GM21515 (cell line): ENCODE results near the gene SUN1.
"Not testable (repeated sequence)": the region's sequence is repeated elsewhere in the genome, so short reads cannot be mapped to it uniquely, and the experiment has no call there.

ENCODE experiments used
- ATAC-seq: cut with Tn5 transposase; IDR thresholded peaks from one replicate; pipeline ENCODE4 v1.9.1; 2021; ENCODE audit not compliant: unreplicated experiment

Gene SUN1

DNA sequence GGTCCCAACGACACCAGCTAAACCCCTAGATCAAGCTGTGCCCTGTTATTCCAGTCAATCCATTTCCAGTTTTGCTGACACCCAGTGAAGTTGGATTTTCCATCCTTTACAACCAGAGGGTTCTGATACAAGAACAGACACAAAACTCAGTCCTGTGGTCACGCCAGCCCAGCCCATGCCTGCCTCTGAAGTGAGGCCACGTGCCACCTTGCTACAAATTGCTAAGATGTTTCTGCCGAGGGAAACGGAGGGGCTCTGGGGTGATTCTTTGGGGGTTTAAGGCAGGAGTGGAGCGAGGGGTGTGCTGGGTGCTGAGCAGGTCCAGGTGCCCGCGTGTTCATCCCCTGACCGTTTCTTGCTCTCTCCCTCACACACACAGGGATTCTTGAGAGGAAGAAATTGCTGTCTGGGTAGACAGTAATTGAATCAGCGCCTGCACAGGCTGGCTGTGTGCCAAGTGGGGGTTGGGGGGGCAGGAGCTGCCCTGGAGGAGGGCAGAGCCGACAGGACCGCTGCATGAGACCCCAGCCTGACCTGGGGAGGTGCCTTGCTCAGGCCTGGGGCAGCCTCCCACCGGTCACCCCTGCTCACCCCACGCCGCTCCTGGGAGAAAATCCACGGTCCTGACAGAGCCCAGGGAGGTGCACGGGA lies 84.1 kb downstream of the SUN1 start:
- no peak for ATAC-seq

GRCh38 chr7:917255-918117 lies 85.2 kb downstream of the SUN1 start:
- no peak for ATAC-seq

- no peak for ATAC-seq
Measured at GRCh38 chr7:918118-918425, 85.8 kb downstream of the SUN1 start.

DNA sequence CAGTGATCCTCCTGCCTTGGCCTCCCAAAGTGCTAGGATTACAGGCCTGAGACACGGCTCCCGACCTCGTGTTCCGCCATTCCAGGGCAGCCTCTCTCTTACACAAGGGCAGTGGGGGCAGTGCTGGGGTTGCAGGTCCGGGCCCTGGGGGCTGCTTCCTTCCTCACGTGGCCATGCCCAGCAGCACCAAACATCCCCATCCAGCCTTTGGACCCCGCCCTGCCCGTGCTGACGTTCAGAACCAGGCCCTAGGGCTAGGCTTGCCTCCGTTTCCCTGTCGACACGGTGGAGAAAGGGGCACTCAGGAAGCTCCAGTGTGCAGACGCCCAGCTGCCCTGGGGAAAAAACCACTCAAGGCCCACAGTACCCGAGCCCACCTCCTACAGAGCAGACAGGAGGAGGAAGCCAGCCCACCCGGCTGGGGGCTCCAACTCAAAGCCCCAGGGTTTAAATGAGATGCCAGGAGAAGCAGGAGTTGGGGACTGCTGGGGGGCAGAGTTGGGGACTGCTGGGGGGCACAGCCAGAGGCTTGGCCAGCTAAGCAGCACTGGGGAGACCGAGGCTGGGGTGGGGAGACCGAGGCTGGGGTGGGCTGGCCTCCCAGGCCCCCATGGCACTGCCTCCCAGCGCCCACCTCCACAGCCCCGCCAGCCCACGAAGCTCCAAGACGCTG lies 86.3 kb downstream of the SUN1 start:
- no peak for ATAC-seq

GRCh38 chr7:919114-919442 lies 86.8 kb downstream of the SUN1 start:
- ATAC-seq: no peak

DNA sequence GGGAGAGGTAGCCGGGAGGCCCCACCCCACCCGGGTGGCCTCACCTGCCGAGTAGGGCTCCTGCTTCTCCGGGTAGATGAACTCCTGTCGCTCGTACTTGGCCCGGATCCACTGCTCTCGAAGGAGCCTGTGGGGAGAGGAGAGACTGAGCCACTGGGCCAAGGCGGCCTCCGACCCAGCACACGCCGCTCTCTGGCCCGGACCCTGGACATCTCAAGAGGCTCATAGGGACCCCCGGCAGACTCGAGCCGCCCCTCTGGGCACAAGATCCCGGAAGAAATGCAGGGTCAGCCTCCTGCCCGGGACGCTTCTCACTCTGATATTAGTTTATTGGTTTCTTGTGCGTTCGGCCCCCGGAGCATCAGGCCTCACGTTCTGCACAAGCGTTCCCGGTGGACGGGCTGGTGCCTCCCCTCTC lies 87.7 kb downstream of the SUN1 start:
- no peak for ATAC-seq

DNA sequence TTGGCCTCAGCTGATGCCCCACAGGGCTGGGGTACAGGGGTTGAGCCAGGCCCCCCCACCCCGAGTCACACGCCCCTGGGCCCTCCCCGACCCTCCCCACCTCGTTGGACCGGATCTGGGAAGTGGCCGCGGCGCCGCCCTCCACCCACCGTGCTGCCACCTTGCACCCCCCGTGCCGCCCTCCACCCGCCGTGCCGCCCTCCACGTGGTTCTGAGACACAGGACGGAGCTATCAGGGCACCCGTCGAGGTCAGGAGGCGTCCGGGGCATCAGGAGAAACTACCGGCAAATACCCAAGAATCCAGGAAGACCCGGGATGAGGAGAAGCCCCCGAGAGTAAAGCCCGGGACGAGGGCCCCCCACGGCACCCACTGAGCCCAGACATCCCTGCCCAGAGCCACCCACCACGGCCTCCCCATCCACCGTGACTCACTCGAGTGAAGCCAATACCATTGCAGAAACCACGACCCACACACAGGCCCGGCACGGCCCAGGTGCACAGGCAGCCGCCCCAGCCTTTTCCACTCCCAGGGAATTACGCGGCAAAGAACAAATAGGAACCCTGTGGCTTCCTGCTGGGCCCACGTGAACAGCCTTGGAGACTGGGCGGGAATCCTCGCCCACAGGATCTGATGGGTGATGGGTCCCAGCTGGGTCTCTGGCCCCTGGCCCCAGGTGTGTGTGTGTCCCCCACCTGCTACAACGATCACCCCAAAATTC lies 88.2 kb downstream of the SUN1 start:
- no peak for ATAC-seq

DNA sequence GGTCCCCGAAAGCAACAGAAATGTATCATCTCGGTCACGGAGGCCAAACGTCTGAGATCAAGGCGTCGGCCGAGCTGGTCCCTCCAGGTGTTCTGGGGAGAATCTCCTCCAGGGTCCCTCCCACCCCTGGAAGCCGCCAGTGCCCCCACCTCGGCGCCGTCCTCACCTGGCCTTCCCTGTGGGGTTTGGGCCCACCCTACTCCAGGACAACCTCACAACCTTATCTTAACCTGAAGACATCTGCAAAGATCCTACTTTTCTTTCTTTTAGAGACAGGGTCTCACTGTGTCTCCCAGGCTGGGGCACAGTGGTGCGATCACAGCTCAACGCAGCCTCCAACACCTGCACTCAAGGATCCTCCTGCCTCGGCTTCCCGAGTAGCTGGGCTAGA lies 88.8 kb downstream of the SUN1 start:
- ATAC-seq: no peak

GRCh38 chr7:921581-922333 lies 89.5 kb downstream of the SUN1 start:
- ATAC-seq: no peak

GRCh38 chr7:922334-923107 lies 90.2 kb downstream of the SUN1 start:
- ATAC-seq: no peak

DNA sequence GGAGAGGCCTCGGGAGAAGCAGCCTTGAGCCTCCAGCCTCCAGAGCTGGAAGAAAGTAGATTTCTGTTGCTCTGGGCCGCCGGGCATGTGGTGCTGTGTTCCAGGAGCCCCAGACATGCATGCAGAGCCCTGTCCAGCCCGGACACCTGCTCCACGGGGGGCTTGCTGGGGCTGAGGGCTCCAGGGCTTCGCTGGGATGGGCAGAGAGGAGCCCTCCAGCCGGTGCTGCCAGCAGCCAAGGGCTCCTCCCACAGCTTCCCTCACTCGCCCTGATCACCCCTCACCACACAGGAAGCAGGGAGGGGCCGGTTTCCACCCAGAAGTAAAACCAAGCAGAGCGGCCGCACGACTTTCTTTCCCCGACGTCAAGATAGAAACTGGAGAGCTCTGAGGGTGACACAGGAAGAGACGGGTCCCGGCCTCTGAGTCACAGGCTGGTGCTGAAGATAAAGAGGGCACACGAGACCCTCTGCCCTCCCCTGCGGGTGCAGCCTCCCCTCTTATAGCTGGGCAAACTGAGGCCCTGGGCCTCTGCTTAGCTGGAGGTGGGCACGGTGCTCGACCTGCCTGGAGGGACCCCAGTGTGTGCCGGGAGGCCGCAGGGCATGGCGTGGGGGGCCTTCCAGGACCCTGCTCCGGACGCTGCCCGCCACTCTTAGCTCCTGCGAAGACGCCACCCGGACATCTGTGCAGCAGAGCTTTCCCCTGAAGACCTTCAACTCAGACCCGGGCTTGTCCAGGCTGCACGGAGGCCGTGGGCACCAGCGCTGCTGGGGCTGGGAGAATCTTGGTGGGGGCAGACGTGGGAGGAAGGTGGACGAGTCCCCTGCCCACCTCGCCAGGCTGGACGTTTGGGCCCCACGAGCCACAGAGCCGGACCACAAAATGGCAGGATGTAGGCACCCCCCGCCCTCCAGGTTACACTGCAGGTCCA lies 91.1 kb downstream of the SUN1 start:
- peak; percentile 87 for ATAC-seq

GRCh38 chr7:924042-924441 lies 91.8 kb downstream of the SUN1 start:
- not testable (repeated sequence) for ATAC-seq
